Neural progenitor cell (in vitro differentiated cells): Measurements from ENCODE around the gene WWOX.

Experiments used
- CTCF ChIP-seq: fragments of 200-600 bp; sonication (generic); IDR thresholded peaks from 2 replicates; pipeline ENCODE4 v1.5.1; 2017; ENCODE audit warnings: antibody characterized with exemption, mild to moderate bottlenecking
- EZH2 ChIP-seq: fragments of 200-600 bp; sonication (generic); IDR thresholded peaks from 2 replicates; pipeline ENCODE4 v1.6.1; 2017; ENCODE audit warnings: antibody characterized with exemption, mild to moderate bottlenecking, moderate library complexity
- EZH2phosphoT487 ChIP-seq: fragments of 200-600 bp; sonication (generic); IDR thresholded peaks from 2 replicates; pipeline ENCODE4 v1.6.1; 2017; ENCODE audit warnings: antibody characterized with exemption

DNA sequence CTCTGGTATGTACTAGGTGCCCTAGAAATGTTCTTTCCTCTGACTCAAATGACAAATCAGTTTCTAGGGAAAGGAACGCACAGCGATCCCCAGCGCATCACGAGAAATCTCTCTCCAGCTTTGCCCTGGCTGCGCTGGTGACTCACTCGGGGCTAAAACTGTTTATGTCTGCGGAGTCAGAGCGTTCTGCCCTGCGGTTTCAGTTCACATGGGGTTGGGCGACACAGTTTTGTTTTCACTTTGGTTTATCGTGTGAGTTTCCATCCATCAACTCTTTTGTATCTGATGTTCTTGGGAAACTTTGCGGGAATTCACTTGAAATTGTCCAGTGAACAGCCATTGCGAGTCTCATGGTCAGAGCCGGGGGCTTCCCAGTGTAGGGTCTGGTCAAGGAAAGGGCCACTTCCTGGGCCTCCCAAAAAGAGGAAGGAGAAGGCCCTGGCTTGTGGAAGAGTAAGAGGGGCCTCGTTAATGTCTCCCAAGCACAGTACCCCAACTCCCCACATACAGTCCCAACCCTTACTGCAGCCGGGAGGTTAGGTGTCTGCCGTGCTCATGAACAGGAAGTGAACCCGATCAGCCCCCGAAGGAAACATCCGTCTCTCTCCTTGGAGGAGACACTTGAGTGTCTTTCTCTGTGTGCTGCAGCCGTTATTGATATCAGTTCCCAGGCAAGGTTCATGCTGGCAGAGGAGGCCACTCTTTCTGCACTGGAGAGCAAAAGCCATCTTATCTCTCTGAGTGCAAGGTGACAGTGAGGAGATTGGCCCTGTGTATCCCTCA lies 643.2 kb downstream of the WWOX start:
- TF ChIP-seq CTCF, result no peak
- no peak for TF ChIP-seq EZH2
- no peak for TF ChIP-seq EZH2phosphoT487
